Gastroesophageal sphincter (tissue), 4 donors: ENCODE measurements around the gene EPC1. TPM values are rescaled to one million over a fixed set of nuclear protein-coding genes. Genes with fewer than 3 reads are reported as not detected.
A peak's percentile ranks its signal among the peaks of the same experiment; 100 is the strongest.

ENCODE experiments used
- ATAC-seq: fragments of 150-250 bp; one replicate; pipeline ENCODE4 v1.9.1; 2016; ENCODE audit warnings: mild to moderate bottlenecking, moderate library complexity
- H3K27ac ChIP-seq, 4 donors: fragments of 200-600 bp; sonication (generic) in 3 of 4; 1 replicate in 3 of 4; 2 replicates in 1 of 4; pipeline ENCODE4 v1.5.1; 2016 to 2019
- H3K27me3 ChIP-seq: fragments of 200-600 bp; sonication (generic); one replicate; pipeline ENCODE4 v1.5.1; 2019
- H3K36me3 ChIP-seq, 2 donors: fragments of 200-600 bp; sonication (generic); one replicate each; pipeline ENCODE4 v1.5.1; 2019; ENCODE audit warnings: control low read depth in 1 of 2
- H3K4me1 ChIP-seq, 3 donors: fragments of 200-600 bp; sonication (generic); 1 replicate in 2 of 3; 2 replicates in 1 of 3; pipeline ENCODE4 v1.5.1; 2016 to 2019; ENCODE audit warnings: control low read depth in 2 of 3
- H3K4me3 ChIP-seq, 2 donors: fragments of 200-600 bp; sonication (generic); one replicate each; pipeline ENCODE4 v1.5.1; 2019; ENCODE audit warnings: mild to moderate bottlenecking in 1 of 2, moderate library complexity in 1 of 2
- H3K9me3 ChIP-seq, 3 donors: fragments of 200-600 bp; sonication (generic); one replicate each; pipeline ENCODE4 v1.5.1; 2017 to 2019; ENCODE audit warnings: control low read depth in 2 of 3
- CTCF ChIP-seq, 4 experiments: fragments of 200-600 bp in 2 of 4; fragments of 450-650 bp in 2 of 4; sonication (generic) in 1 of 4; IDR thresholded peaks; one replicate each; pipeline ENCODE4 v1.5.1; 2017 to 2019; ENCODE audit warnings: antibody characterized with exemption in 4 of 4, mild to moderate bottlenecking in 2 of 4, moderate library complexity in 2 of 4
- EP300 ChIP-seq: sonication (generic); formaldehyde crosslinking; IDR thresholded peaks from one replicate; pipeline ENCODE4 v1.6.1; 2017; ENCODE audit warnings: antibody characterized with exemption, mild to moderate bottlenecking
- POLR2A ChIP-seq, 2 donors: fragments of 450-650 bp; IDR thresholded peaks; one replicate each; pipeline ENCODE4 v1.6.1; 2017; ENCODE audit warnings: antibody characterized with exemption in 2 of 2, mild to moderate bottlenecking in 2 of 2, moderate library complexity in 1 of 2
- POLR2AphosphoS5 ChIP-seq: sonication (generic); formaldehyde crosslinking; IDR thresholded peaks from one replicate; pipeline ENCODE4 v1.6.1; 2017; ENCODE audit warnings: antibody characterized with exemption
- WGBS, 2 donors: methylation state at CpG; one replicate each; pipeline ENCODE4 v1.1.5; 2018; ENCODE audit warnings: low coverage in 1 of 2; 5-methylcytosine and 5-hydroxymethylcytosine counted together
- total RNA-seq, 4 donors: library from RNA; depleted of rRNA; stranded (reverse); fragments of >200 nt; gene quantifications; one replicate each; pipeline ENCODE4 v1.1.0, GENCODE V29; 2016

EPC1 gene
- total RNA-seq, 4 donors from 2014 or later: 24.1 to 61.3 (median 32.3) TPM

- Histone ChIP-seq H3K9me3 (no peaks in the 10 kb centered on the region), H3K4me3 (no peak overlapping the region), H3K27me3 (no peaks in the 10 kb centered on the region), H3K27ac (no peak overlapping the region), H3K36me3 (no peaks in the 10 kb centered on the region), H3K4me1 (peaks cover 5 to 99% (median 13%) of the 10 kb centered on the region in 3 donors)
- 85 to 87% methylated on average over 3 to 4 of the region's 4 CpGs for WGBS, 2 donors
- no peak for TF ChIP-seq CTCF (IDR thresholded peaks at IDR 0.05)
- TF ChIP-seq POLR2A (IDR thresholded peaks at IDR 0.05): no peak
- no peak for TF ChIP-seq POLR2AphosphoS5
- TF ChIP-seq EP300: no peak
- no peak for ATAC-seq
Observed at GRCh38 chr10:32321016-32321631, 25.8 kb downstream of the EPC1 start.

GRCh38 chr10:32318476-32318896 is 28.5 kb downstream of the EPC1 start:
- no peak overlapping the region for H3K27ac ChIP-seq
- TF ChIP-seq EP300: no peak
- TF ChIP-seq CTCF (IDR thresholded peaks at IDR 0.05): no peak
- no peak for TF ChIP-seq POLR2A (IDR thresholded peaks at IDR 0.05)
- no peak for TF ChIP-seq POLR2AphosphoS5
- H3K27me3 ChIP-seq: no peaks in the 10 kb centered on the region
- no peaks in the 10 kb centered on the region for H3K36me3 ChIP-seq
- H3K4me1 ChIP-seq: peaks cover 12 to 99% (median 15%) of the 10 kb centered on the region in 3 donors
- no peak overlapping the region for H3K4me3 ChIP-seq
- WGBS, 2 donors: 49 to 66% methylated on average over 4 of the region's 4 CpGs
- peak; percentile 68 for ATAC-seq
- no peaks in the 10 kb centered on the region for H3K9me3 ChIP-seq

GRCh38 chr10:32317795-32318357 is 29.1 kb downstream of the EPC1 start:
- Histone ChIP-seq H3K36me3 (no peaks in the 10 kb centered on the region), H3K27ac (no peak overlapping the region), H3K4me3 (no peak overlapping the region), H3K27me3 (no peaks in the 10 kb centered on the region), H3K4me1 (peaks cover 12 to 100% (median 19%) of the 10 kb centered on the region in 3 donors), H3K9me3 (no peaks in the 10 kb centered on the region)
- TF ChIP-seq CTCF (IDR thresholded peaks at IDR 0.05) (no peak), EP300 (no peak), POLR2AphosphoS5 (no peak), POLR2A (IDR thresholded peaks at IDR 0.05) (no peak)
- no peak for ATAC-seq
- 46 to 64% methylated on average over 6 of the region's 6 CpGs for WGBS, 2 donors

GRCh38 chr10:32315424-32315823 is 31.5 kb downstream of the EPC1 start:
- H3K9me3 ChIP-seq: no peaks in the 10 kb centered on the region
- H3K27ac ChIP-seq: no peak overlapping the region
- no peak for ATAC-seq
- H3K36me3 ChIP-seq: no peaks in the 10 kb centered on the region
- WGBS, 2 donors: 52 to 79% methylated on average over 3 of the region's 3 CpGs
- H3K27me3 ChIP-seq: no peaks in the 10 kb centered on the region
- no peak overlapping the region for H3K4me3 ChIP-seq
- TF ChIP-seq POLR2A (IDR thresholded peaks at IDR 0.05): no peak
- TF ChIP-seq POLR2AphosphoS5: no peak
- no peak for TF ChIP-seq EP300
- TF ChIP-seq CTCF (IDR thresholded peaks at IDR 0.05): no peak
- peaks cover 16 to 96% (median 27%) of the 10 kb centered on the region in 3 donors for H3K4me1 ChIP-seq

- Histone ChIP-seq H3K27ac (no peak overlapping the region), H3K36me3 (no peaks in the 10 kb centered on the region), H3K27me3 (no peaks in the 10 kb centered on the region), H3K9me3 (no peaks in the 10 kb centered on the region), H3K4me3 (no peak overlapping the region), H3K4me1 (peaks cover 16 to 96% (median 27%) of the 10 kb centered on the region in 3 donors)
- no peak for TF ChIP-seq EP300
- TF ChIP-seq POLR2AphosphoS5: no peak
- 75 to 84% methylated on average over 2 of the region's 2 CpGs for WGBS, 2 donors
- ATAC-seq: no peak
Observed at GRCh38 chr10:32314588-32314987, 32.4 kb downstream of the EPC1 start.
